GM21360 (cell line): Measurements from ENCODE around the gene ANKRD36B.
"Not testable (repeated sequence)": the region's sequence is repeated elsewhere in the genome, so short reads cannot be mapped to it uniquely, and the experiment has no call there.

Source experiments
- ATAC-seq: cut with Tn5 transposase; IDR thresholded peaks from one replicate; pipeline ENCODE4 v1.9.1; 2021; ENCODE audit warnings: mild to moderate bottlenecking, moderate library complexity; ENCODE audit not compliant: unreplicated experiment

ANKRD36B gene

DNA sequence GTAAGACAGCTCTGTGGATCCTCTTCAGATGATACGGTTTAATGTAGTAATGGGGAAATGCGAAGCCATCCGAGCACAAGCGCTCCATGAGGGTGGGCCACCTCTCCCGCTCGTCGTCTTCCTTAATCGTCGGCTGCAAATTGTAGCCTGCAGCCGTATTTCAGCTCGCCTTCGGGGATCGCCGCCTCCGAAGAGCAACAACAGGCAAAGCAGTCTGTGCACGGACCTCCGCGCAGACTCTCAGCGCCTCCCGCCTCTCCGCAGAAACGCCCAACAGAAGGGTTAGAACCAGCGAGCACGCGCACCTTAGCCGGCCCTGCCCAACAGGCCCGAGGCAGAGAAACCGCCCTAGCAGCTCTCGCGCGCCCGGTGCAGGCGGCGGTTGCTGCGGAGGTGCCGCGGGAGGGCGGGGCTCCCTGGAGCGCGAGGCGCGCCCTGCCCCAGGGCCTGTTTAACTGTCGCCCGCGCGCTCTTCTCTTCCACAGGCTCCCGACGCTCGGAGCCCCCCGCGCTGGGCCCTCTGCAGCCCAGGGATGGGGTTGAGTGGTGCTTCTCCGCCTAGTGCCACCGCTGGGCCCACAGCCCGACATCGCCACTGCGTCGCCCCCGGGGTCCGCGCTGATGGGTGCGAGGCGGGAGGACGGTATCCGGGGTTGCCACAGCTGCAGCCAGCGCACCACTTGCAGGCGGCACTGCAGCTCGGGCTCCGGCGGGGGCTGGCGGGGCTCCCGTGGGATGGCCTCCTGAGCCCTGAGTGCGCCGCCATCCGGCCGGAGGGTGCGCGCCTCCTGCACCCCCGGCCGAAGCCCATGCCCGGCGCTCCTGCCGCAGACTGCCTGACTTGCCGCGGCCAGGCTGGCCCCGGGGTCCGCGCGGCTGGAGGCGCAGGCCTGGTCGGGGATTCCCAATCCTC, at the start of gene ANKRD36B:
TSS of gene ANKRD36B (minus strand) at position 280 of the 913 bp plus-strand sequence. CDS start at position 88, 192 bp downstream.
- peak; percentile 62 for ATAC-seq

DNA sequence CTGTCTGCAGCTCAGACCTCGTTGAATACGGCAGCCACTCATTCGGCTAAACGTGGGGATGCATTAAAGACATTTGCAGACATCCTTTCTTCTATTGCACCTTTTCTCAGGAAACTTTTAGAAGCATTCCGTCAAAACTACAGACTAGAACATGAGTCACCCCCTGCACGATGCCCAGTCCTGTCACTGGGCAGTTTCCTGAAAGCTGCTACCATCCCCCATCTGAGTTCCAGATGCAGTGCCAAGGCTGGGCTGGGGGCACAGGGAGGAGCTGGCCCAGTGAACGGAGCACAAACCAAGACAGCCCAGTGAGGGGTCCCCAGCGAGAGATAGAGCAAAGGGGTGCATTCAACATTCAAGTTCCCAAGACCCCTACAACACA, 36.4 kb upstream of the ANKRD36B start:
- not testable (repeated sequence) for ATAC-seq

DNA sequence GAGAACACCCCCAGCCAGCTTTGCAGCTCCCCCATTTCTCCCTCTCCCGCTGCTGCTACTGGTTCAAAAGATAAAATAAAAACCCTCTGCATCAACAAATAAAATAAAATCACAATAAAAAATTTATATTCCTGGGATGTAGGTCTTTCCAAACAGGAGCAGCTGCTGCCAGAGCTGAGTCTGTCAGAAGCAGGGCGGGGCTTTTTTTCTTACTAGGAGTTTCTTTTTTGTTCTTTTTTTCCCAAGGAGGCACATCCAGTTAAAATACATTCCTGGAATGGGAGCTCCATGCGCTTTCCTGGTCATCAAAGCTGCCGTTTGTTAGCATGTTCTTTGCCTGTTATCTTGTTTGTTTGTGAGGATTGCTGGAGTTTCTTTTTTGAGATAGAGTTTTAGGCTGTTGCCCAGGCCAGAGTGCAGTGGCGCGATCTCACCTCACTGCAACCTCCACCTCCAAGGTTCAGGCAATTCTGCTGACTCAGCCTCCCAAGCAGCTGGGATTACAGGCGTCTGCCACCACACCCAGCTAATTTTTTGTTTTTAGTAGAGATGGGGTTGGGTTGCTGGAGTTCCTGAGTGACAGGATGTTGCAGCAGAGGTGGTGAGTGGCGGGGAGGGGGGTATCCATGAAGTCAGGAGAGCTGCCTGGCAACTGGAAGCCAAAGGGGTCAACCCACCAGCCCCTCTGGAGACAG, 35.8 kb upstream of the ANKRD36B start:
- ATAC-seq: not testable (repeated sequence)

DNA sequence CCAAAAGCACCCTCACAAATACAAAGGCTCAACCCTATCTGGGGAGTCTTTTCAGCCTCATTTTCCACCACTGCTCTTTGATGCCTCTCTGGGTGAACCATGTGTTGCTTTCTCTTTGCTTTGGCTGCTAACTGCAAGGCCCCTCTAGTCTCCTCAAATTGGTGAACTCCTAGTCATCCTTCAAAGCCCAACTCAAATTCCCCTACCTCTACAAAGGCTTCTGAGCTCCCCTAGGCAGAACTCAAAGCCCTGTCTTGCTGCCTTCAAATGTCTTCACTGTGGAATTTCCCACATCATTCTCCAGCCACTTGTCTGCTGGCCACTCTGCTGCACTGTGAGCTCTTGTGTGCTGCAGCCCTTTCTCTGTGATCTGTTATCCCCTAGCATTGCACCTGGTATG, 33.3 kb upstream of the ANKRD36B start:
- not testable (repeated sequence) for ATAC-seq

DNA sequence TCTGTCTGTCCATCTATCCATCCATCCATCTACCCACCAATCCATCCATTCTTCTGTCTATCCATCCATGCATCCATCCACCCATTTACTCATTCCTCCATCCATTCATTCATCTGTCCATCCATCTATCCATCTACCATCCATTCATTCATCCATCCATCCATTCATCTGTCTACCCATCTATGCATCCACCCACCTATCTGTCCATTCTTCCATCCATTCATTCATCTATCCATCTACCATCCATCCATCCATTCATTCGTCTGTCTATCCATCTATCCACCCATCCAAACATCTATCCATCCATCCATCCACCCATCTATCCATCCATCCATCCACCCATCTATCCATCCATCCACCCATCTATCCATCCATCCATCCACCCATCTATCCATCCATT, 30.8 kb upstream of the ANKRD36B start:
- ATAC-seq: not testable (repeated sequence)

DNA sequence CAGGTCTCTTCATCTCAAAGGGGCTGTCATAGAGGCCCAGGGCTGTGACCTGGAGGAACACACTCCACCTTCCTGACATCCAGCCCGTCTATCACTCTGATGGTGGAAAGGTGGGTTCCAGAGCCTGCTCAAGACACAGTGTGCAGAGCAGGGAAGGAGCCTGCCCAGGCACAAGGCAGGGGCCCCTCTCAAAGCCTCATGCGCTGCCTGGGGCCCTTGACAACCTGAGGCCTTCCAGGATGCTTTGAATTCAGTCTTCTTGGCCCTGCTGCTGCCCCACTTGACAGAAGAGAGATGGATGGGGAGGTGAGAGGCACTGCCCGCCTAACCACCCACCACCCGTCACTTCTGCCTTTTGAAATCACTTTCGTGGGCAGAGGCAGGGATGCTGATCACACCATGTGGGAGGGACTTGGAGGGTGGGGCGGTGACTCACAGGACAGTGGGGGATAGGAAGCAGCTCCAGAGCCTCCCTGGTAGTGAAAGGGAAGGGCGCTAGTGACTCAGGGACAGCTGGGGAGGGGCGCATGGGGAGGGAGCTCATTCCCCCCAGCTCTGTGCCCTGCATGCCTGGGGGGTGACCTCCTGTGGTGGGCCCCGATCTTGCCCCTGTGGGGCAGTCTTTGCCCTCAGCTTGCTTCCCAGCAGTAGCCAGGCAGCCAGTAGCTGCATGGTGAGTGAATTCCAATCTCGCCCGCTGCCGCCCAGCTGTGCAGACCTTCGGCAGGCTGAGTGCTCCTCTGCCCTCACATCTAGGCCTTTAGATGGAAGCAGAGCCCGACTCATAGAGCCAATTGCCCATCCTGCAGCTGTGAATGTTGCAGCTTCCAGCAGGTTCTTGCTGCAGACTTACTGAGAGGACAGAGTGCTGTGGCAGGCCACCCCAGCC, 29.5 kb upstream of the ANKRD36B start:
- not testable (repeated sequence) for ATAC-seq

DNA sequence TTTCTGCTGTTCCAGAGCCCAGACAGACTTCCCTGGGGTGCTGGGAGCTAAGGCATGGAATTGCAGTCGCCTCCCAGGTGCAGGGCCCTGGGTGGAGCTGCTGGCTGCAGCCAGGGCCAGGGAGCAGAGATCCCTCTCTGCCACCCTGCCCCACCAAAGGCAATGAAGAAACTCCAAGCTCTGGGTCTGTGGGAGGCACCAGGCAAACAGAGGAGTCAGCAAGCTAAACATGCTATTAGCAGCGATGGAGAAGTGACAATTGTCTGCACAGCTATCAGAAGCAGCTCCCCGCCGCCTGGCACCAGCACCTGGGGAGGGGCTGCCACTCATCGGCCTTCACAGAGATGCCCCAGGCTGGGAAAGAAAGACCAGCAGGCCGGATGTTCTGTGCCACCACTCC, 28.2 kb upstream of the ANKRD36B start:
- no peak for ATAC-seq

DNA sequence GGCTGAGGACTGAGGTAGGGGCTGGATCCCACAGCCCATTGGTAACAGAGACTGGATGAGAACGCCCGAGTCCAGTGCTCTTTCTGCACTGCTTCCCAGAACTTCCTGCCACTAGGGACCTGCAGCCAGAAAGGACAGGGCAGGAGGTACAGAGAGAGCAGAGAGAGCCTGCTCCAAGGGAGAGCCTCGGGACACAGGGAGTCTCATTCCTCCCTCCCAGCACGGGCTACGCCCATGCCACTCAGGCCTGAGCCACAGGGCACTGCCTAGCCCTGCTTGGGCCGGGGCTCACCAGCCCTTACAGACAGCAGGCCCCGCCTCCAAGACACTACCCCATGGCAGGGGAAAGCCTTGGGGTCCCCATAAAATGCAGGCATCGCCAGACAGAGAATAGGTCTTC, 26.1 kb upstream of the ANKRD36B start:
- not testable (repeated sequence) for ATAC-seq

DNA sequence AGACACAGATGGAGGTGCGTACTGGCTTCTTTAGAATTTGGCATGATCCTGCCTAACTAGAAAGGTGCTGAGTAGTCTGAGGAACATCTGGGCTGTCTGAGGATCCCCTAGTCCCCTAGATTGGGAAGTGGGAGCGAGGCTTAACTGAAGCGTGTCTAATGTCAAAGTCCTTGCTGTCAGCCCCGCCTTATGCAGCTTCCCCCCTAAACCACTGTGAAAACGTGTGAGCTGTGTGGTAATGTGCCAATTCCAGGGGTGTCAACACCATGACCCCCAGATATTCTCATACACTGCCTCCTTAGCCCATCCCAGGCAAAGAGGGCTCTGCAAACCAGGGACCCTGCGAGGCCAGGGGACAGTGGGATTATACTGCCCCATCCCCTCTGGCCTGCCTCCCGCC, 22.2 kb upstream of the ANKRD36B start:
- ATAC-seq: not testable (repeated sequence)

DNA sequence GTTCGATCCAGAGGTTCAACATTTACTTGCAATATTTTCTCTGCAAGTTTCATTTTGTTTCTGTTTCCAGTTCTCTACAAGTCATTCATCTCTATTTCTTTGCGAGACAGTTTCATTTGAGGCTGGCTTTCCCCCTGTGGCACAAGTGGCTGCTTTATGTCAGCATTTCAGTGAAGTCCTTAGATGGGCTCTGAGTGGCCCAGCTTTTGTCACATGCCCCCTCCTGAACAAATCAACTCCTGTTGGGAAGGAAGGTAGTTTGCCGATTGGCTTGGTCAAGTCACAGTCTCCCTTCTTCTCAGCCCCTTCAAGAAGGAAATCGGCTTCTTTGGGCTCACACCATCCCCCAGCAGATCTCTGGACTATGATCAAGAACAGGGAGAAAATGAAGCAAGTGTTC, 19.1 kb upstream of the ANKRD36B start:
- not testable (repeated sequence) for ATAC-seq

DNA sequence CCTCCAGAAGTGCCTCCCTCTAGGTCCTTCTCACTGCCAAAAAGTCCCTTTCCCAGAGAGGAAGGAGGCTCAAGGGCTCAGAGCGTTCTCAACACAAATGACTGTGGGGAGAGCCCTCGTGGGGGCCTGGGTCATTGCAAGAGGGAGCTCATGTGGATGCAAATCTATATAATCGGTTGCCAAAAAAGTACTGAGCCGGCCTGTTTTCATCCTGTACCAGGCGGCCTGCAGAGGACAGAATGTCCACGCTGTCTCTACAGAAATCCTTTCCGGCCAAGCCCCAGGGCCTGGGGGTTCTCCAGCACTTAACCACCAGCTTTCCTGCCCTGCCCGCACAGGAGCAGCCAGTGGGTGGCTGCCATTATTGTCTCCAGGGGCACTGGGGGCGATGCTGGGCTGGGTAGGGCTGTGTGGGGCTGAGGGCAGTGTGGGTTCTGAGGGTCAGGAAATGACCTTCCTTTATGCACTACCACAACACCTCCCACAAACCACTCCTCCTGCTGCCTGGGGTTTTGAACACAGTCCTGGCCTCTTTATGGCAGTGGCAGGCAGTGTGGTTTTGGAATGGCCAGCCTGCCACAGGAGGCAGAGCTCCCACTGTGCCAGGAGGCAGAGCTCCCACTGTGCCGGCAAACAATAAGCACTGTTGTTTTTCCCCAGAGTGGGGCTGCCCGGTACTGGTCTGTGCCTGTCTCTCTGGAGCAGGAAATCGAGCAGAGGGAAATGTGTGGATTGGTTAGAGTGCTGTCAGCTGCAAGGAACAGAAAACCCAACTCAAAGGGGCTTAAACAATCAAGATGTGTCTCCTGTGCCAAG, 16.1 kb upstream of the ANKRD36B start:
- ATAC-seq: not testable (repeated sequence)

DNA sequence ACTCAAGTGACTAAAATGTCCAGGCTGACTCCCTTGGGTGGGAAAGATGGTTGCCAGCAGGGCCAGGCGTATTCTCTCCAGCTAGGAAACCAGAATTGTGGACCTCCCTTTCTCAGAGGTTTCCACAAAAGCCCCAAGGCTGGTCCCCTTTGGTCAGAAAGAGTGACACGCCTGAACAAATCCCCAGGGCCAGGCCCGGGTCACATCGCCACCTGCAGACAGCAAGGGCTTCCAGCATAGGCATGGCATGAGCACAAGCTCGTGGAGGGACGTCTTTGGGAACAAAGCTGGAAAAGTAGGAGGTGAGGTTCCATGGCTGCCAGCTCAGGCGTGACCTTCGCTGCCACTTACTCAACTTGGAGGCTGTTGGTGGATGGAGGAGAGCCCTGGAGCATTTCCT, 15.4 kb upstream of the ANKRD36B start:
- ATAC-seq: not testable (repeated sequence)

DNA sequence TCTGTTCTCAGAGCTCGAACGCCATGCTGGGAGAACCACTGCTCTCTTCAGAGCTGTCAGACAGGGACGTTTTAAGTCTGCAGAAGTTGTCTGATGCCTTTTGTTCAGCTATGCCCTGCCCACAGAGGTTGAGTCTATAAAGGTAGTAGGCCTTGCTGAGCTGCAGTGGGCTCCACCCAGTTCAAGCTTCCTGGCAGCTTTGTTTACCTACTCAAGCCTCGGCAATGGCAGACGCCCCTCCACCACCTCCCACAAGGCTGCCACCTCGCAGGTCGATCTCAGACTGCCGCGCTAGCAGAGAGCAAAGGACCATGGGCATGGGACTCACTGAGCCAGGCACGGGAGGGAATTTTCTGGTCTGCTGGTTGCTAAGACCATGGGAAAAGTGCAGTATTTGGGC, 11.9 kb upstream of the ANKRD36B start:
- not testable (repeated sequence) for ATAC-seq

DNA sequence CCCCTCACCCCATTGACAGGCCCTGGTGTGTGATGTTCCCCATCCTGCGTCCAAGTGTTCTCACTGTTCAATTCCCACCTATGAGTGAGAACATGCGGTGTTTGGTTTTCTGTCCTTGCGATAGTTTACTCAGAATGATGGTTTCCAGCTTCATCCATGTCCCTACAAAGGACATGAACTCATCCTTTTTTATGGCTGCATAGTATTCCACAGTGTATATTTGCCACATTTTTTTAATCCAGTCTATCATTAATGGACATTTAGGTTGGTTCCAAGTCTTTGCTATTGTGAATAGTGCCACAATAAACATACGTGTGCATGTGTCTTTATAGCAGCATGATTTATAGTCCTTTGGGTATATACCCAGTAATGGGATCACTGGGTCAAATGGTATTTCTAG, 6.5 kb upstream of the ANKRD36B start:
- not testable (repeated sequence) for ATAC-seq

DNA sequence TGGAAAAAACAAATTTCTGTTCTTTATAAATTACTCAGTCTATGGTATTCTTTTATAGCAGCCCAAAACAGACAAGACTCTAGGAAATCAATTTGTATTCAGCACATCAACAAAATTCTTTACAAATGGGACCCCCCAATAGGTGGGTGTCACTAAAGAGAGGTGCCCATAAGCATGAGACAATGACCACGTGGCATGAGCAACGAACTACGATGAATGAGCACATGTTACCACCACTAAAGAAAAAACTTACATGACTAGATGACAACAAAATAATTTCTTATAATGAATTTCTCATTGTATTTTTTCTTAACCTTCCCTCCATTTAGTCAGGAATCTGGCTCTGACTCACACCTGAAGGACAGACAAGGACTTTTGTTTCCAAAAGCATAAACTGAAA, 3.8 kb upstream of the ANKRD36B start:
- ATAC-seq: not testable (repeated sequence)

DNA sequence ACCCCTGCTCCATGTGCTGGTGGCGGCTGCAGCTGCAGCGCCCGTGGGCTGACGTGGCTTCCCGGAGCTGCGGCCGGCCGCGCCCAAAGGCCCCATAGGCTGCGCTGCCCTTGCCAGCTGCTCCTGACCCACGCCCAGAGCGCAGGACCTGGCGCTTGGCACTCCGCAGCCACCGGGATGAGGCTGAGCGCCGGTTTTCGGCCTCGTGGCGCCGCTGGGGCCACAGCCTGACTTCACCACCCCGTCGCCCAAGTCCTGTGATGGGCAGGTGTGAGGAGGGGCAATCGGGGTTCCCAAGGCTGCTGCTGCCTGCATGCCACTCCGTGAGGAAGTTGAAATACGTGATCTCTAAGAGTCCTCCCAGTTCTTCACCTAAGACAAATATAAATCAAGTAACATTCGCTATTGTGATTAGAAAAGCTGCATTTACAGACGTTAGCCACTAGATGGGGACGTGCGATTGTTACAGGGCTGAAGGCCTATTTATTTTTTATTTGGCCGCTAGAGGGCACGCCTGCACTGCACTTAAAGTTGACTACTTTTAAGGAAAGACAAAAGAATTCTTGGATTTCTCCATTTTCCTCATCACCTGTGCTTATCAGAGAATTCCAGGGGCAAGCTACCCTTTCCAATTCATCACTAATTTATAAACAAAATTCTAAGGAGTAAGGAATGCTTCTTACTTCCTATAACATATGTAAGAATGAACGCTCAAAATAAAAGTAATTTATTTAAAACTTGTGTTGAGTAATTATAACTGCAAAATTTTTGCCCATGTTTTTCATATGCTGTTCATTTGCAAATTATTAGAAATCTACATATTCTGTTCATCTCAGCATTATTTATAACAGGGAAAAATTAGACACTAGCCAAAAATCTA, 1.1 kb upstream of the ANKRD36B start:
- peak; percentile 42 for ATAC-seq

DNA sequence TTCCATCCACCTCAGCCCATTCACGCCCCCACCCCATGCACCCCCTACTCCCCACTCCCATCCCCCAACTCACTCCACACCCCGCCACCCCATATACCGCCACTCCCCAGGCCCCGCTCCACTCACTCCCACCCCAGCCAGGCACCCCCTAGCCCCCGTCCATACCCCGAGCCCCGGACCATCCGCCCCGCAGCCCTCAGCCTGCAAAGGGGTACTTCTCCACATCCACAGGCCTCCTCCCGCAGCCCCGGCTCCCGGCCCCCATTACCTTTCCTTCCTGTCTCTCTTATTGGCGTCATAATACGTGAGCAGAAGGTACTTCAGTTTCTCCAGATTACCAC, 450 bp downstream of the ANKRD36B start:
- peak; percentile 28 for ATAC-seq

DNA sequence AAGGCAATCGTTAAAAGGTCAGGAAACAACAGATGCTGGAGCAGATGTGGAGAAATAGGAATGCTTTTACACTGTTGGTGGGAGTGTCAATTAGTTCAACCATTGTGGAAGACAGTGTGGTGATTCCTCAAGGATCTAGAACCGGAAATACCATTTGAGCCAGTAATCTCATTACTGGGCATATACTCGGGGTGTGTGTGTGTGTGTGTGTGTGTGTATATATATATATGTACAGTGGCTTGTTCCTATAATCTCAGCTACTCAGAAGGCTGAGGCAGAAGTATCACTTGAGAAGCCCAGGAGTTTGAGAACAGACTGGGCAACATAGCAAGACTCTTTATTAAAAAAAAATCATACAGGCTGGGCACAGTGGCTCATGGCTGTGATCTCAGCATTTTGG, 24.0 kb downstream of the ANKRD36B start:
- not testable (repeated sequence) for ATAC-seq

DNA sequence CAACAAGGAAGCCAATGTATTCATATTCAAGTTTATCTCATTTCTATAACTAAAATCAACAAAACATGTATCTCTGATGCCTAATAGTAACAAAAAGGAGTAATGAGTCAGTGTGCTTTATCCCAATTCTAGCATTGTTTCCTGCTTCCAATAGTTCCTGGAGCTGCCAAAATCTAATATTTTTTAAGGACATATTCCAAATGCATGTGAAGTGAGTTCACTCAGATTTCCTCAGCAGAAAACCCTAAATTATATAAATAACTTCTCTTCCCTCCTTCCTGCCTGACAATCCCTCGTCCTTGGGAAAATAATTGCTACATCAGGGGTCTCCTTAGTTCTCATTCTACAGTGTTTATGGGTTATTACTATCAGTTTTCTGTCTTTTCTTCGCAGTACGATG, 37.3 kb downstream of the ANKRD36B start:
- ATAC-seq: not testable (repeated sequence)
